Endodermal cell (in vitro differentiated cells): ENCODE results near the gene DSCAML1. TPM values are rescaled to one million over a fixed set of nuclear protein-coding genes. Genes with fewer than 3 reads are reported as not detected.

Source experiments
- DNase-seq: peaks from one replicate; pipeline ENCODE4 v3.0.0-alpha.2; 2017
- H3K27ac ChIP-seq: 2 replicates; pipeline ENCODE4 v1.5.1; 2013; ENCODE audit warnings: mild to moderate bottlenecking, low read depth, low read length, moderate library complexity
- H3K27me3 ChIP-seq: 2 replicates; pipeline ENCODE4 v1.6.1; 2013; ENCODE audit warnings: mild to moderate bottlenecking, low read length, moderate library complexity; ENCODE audit not compliant: insufficient read depth, control insufficient read depth, poor library complexity, severe bottlenecking
- H3K36me3 ChIP-seq: 2 replicates; pipeline ENCODE4 v1.7.0; 2013; ENCODE audit warnings: mild to moderate bottlenecking, low read length, moderate library complexity; ENCODE audit not compliant: control insufficient read depth, insufficient read depth
- H3K4me1 ChIP-seq: one replicate; pipeline ENCODE4 v1.7.0; 2013; ENCODE audit warnings: low read length; ENCODE audit not compliant: control insufficient read depth, insufficient read depth
- H3K4me3 ChIP-seq: 2 replicates; pipeline ENCODE4 v1.5.1; 2013; ENCODE audit warnings: mild to moderate bottlenecking, low read length, moderate library complexity
- H3K9ac ChIP-seq: 2 replicates; pipeline ENCODE4 v1.6.1; 2013; ENCODE audit warnings: mild to moderate bottlenecking, low read length, moderate library complexity; ENCODE audit not compliant: poor library complexity, severe bottlenecking; ENCODE audit errors: extremely low read depth
- H3K9me3 ChIP-seq: 2 replicates; pipeline ENCODE4 v1.6.1; 2013; ENCODE audit warnings: mild to moderate bottlenecking, low read length, moderate library complexity; ENCODE audit not compliant: control insufficient read depth
- H3K27ac Mint-ChIP-seq: 2 replicates; pipeline ENCODE4 v1.8.0; 2020; ENCODE audit warnings: mixed read lengths
- H3K27me3 Mint-ChIP-seq: 2 replicates; pipeline ENCODE4 v1.8.0; 2021; ENCODE audit warnings: mild to moderate bottlenecking, mixed read lengths; ENCODE audit not compliant: insufficient read depth
- H3K36me3 Mint-ChIP-seq: 2 replicates; pipeline ENCODE4 v1.8.0; 2020; ENCODE audit warnings: low read depth, mixed read lengths
- H3K4me1 Mint-ChIP-seq: 2 replicates; pipeline ENCODE4 v1.8.0; 2020; ENCODE audit warnings: mixed read lengths
- H3K4me3 Mint-ChIP-seq: 2 replicates; pipeline ENCODE4 v1.8.0; 2020; ENCODE audit warnings: mild to moderate bottlenecking, moderate library complexity, mixed read lengths
- H3K9me3 Mint-ChIP-seq: 2 replicates; pipeline ENCODE4 v1.8.0; 2020; ENCODE audit warnings: mild to moderate bottlenecking, mixed read lengths
- CTCF ChIP-seq: fragments of 200-600 bp; sonication (generic); conservative IDR thresholded peaks from 2 replicates; pipeline ENCODE4 v1.5.0; 2021; ENCODE audit warnings: antibody characterized with exemption, mild to moderate bottlenecking
- WGBS, 2 experiments: methylation state at CpG; one replicate each; pipeline versions ENCODE4 v1.1.5 to v1.1.7; 2013; ENCODE audit warnings: missing lambda C conversion rate in 2 of 2, mixed read lengths in 1 of 2; ENCODE audit not compliant: insufficient coverage in 1 of 2, insufficient read length in 1 of 2; 5-methylcytosine and 5-hydroxymethylcytosine counted together
- total RNA-seq, 2 donors: library from RNA; stranded (reverse); fragmentation: NEBNext Ultra II Directional in 1 of 2; extraction: Animal tissue kit (Norgen Biotek cat#: 25700) in 1 of 2; gene quantifications; 2 replicates in 1 of 2; 3 replicates in 1 of 2; pipeline ENCODE4 v1.2.1, GENCODE V29; 2021

DSCAML1 gene
- total RNA-seq, 2 donors from 2014 or later: 5.6 to 10.9 TPM

- Histone ChIP-seq H3K9ac (no peak overlapping the region), H3K4me1 (peaks cover 9% of the 10 kb centered on the region), H3K27ac (no peak overlapping the region), H3K27me3 (peaks cover 38% of the 10 kb centered on the region), H3K9me3 (no peaks in the 10 kb centered on the region), H3K4me3 (no peak overlapping the region), H3K36me3 (no peaks in the 10 kb centered on the region)
- TF ChIP-seq CTCF: no peak
- Mint-ChIP-seq H3K36me3 (no peaks in the 10 kb centered on the region), H3K4me3 (no peak overlapping the region), H3K4me1 (peaks cover 11% of the 10 kb centered on the region), H3K27ac (no peak overlapping the region), H3K27me3 (peaks cover 16% of the 10 kb centered on the region), H3K9me3 (no peaks in the 10 kb centered on the region)
- DNase-seq: no peak
- 87 to 89% methylated on average over 5 to 12 of the region's 12 CpGs for WGBS, 2 experiments
Observed at GRCh38 chr11:117442869-117443239, 354.2 kb downstream of the DSCAML1 start.

- TF ChIP-seq CTCF: no peak
- no peaks in the 10 kb centered on the region for H3K36me3 ChIP-seq
- H3K4me3 Mint-ChIP-seq: no peak overlapping the region
- H3K27me3 ChIP-seq: peaks cover 38% of the 10 kb centered on the region
- no peaks in the 10 kb centered on the region for H3K9me3 ChIP-seq
- no peak overlapping the region for H3K9ac ChIP-seq
- H3K4me1 Mint-ChIP-seq: peaks cover 11% of the 10 kb centered on the region
- no peak for DNase-seq
- H3K36me3 Mint-ChIP-seq: no peaks in the 10 kb centered on the region
- no peaks in the 10 kb centered on the region for H3K9me3 Mint-ChIP-seq
- H3K4me1 ChIP-seq: peaks cover 9% of the 10 kb centered on the region
- H3K4me3 ChIP-seq: no peak overlapping the region
- no peak overlapping the region for H3K27ac Mint-ChIP-seq
- WGBS, 2 experiments: 89 to 90% methylated on average over 12 to 16 of the region's 16 CpGs
- peaks cover 13% of the 10 kb centered on the region for H3K27me3 Mint-ChIP-seq
- no peak overlapping the region for H3K27ac ChIP-seq
Observed at GRCh38 chr11:117442049-117442868, 354.8 kb downstream of the DSCAML1 start.

- Histone ChIP-seq H3K9me3 (no peaks in the 10 kb centered on the region), H3K9ac (no peak overlapping the region), H3K4me1 (peaks cover 9% of the 10 kb centered on the region), H3K36me3 (no peaks in the 10 kb centered on the region), H3K4me3 (no peak overlapping the region), H3K27ac (no peak overlapping the region), H3K27me3 (peaks cover 36% of the 10 kb centered on the region)
- H3K9me3 Mint-ChIP-seq: no peaks in the 10 kb centered on the region
- H3K4me1 Mint-ChIP-seq: peaks cover 11% of the 10 kb centered on the region
- TF ChIP-seq CTCF: no peak
- peaks cover 17% of the 10 kb centered on the region for H3K27me3 Mint-ChIP-seq
- 92 to 95% methylated on average over 13 to 14 of the region's 14 CpGs for WGBS, 2 experiments
- no peak overlapping the region for H3K4me3 Mint-ChIP-seq
- no peak for DNase-seq
- H3K27ac Mint-ChIP-seq: no peak overlapping the region
- H3K36me3 Mint-ChIP-seq: no peaks in the 10 kb centered on the region
Observed at GRCh38 chr11:117441146-117441975, 355.7 kb downstream of the DSCAML1 start.
